ENCODE results near the gene MOGAT1. TPM values are rescaled to one million over a fixed set of nuclear protein-coding genes. Genes with fewer than 3 reads are reported as not detected.

The MOGAT1 gene
- total and polyA plus RNA-seq, 2 experiments from 2014 or later, result not detected

DNA sequence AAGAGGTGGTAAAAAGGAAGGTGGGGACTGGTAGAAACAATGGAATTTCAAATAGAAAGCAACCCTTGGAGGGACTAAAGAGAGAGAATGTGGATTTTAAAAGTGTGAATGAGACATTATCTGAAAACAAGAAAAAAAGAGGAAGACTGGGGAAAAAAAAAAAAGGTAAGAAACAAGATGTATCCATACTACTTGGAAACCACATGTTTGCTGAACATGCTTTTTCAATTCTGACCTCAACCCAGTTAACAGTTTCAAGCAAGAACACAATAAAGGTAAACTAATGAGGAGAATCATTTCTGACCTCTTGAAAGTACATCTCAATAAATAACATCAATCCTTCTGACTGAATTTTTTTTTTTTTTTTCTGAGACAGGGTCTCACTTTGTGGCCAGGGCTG is 18.2 kb upstream of the MOGAT1 start:
- Histone ChIP-seq H3K9me3 (ENCODE audit: low read depth) (no peaks in the 10 kb centered on the region), H3K79me2 (ENCODE audit: insufficient read depth) (peaks cover 79% of the 10 kb centered on the region), H3K4me3 (no peak overlapping the region), H3K27me3 (replicated peaks; ENCODE audit: insufficient read depth) (no peaks in the 10 kb centered on the region), H4K20me1 (ENCODE audit: insufficient read depth) (no peaks in the 10 kb centered on the region), H3K9me2 (ENCODE audit: insufficient read depth) (no peaks in the 10 kb centered on the region), H3K4me2 (ENCODE audit: unreplicated experiment) (peak overlapping the region; percentile 25), H3K9ac (no peak overlapping the region), H3K36me3 (ENCODE audit: low read depth) (no peaks in the 10 kb centered on the region), H3K4me1 (ENCODE audit: insufficient read depth) (peaks cover 25% of the 10 kb centered on the region), H3F3A (ENCODE audit: insufficient read depth) (peaks cover 35% of the 10 kb centered on the region), H2AFZ (no peak overlapping the region), H3K27ac (peak overlapping the region; percentile 61; the same call in 1 of the 2 replicates)
- no peak for DNase-seq
- in situ Hi-C loops (cut with MboI), result no loop called here
- TF ChIP-seq EZH2phosphoT487 (IDR thresholded peaks at IDR 0.05; ENCODE audit: insufficient read depth, low read depth) (no peak), EZH2 (IDR thresholded peaks at IDR 0.05; ENCODE audit: insufficient read depth, poor library complexity, severe bottlenecking) (no peak)

DNA sequence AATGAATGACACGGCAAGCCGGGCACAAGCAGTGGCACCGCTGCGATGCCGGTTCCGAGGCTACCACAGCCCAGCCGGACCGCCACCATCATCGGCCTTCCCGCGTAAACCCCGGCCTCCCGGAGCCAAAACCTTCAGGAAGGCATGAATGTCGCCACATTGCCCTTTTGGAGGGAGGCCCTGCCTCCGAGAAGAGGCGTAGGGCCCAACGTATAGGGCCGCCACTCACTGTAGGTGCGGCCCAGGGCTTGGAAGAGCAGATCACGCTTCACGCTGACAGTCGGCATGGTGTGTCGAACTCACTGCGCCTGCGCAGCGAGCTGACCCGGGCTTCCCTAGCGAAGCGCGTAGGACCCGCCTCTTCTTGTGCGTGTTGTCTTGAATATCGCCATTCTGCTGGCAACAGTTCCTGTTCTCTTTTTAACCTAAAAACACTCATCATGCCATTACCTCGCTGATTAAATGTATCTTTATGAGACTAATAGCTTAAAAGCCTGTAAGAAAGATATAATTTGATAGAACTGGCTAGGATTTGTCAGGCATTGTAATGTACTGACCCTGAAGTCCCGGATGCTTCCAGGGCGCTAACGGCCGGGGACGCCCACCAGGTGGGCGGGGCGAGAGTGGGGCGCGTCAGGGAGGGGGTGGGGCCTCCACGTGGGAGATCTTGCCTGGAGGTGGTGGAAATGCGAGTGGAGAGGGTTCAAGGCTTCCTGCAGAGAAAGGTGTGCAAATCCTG is 15.5 kb upstream of the MOGAT1 start, which contains the start of gene FARSB:
TSS of gene FARSB (minus strand) at position 306 of the 739 bp plus-strand sequence. CDS start at position 287, 19 bp downstream.
- WGBS, 2 experiments (ENCODE audit: low coverage in 1 of 2, low lambda C conversion rate in 2 of 2, missing lambda C conversion rate in 2 of 2), result 1 to 2% methylated on average over 42 to 45 of the region's 45 CpGs

DNA sequence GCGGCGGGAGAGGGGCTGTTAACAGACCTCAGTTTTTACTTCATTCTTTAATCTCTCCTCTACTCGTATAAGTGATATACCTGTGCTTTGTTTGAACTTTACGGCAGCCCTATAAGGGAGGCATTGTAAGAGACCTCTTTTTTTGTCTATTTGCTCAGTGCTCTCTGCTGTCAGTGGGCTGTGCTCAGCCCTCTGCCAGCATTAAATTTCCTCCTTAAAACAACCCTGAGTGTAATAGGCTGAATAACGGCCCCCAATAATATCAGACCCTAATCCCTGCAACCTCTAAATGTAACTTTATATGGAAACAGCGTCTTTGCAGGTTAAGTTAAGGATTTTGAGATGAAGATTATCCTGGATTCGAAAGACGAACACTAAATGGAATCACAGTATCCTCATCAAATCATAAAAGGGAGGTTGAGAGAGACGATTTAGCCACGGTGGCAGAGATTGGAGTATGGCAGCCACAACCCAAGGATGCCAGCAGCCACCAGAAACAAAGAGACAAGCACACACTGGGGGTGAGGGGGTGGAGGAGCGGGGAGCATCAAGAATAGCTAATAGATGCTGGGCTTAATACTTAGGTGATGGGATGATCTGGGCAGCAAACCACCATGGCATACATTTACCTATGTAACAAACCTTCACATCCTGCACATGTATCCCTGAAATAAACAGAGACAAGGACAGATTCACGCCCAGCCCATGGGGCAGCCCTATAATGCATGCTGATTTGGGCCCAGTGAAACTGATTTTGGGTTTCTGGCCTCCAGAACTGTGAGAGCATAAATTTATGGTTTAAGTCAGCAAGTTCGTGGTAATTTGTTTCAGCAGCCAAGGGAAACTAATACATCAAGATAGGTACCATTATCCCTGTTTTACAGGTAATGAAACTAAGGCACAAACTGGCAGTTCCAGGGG is 14.7 kb upstream of the MOGAT1 start:
- H3K4me3 ChIP-seq, result peak overlapping the region; percentile 96
- peaks cover 22% of the 10 kb centered on the region for H3F3A ChIP-seq (ENCODE audit: insufficient read depth)
- H3K27me3 ChIP-seq (replicated peaks; ENCODE audit: insufficient read depth), result no peaks in the 10 kb centered on the region
- H3K9me2 ChIP-seq (ENCODE audit: insufficient read depth), result no peaks in the 10 kb centered on the region
- peaks cover 18% of the 10 kb centered on the region for H3K4me1 ChIP-seq (ENCODE audit: insufficient read depth)
- H3K4me2 ChIP-seq (ENCODE audit: unreplicated experiment), result peak overlapping the region; percentile 95
- H2AFZ ChIP-seq, result peak overlapping the region; percentile 93
- peak; percentile 39 for DNase-seq
- H4K20me1 ChIP-seq (ENCODE audit: insufficient read depth), result no peaks in the 10 kb centered on the region
- WGBS, 2 experiments (ENCODE audit: low coverage in 1 of 2, low lambda C conversion rate in 2 of 2, missing lambda C conversion rate in 2 of 2), result 8 to 11% methylated on average over 11 to 13 of the region's 13 CpGs
- no peak for TF ChIP-seq EZH2phosphoT487 (IDR thresholded peaks at IDR 0.05; ENCODE audit: insufficient read depth, low read depth)
- TF ChIP-seq EZH2 (IDR thresholded peaks at IDR 0.05; ENCODE audit: insufficient read depth, poor library complexity, severe bottlenecking), result no peak
- H3K9me3 ChIP-seq (ENCODE audit: low read depth), result no peaks in the 10 kb centered on the region
- H3K79me2 ChIP-seq (ENCODE audit: insufficient read depth), result peaks cover 44% of the 10 kb centered on the region
- in situ Hi-C loops (cut with MboI), result no loop called here
- H3K36me3 ChIP-seq (ENCODE audit: low read depth), result no peaks in the 10 kb centered on the region
- H3K9ac ChIP-seq, result peak overlapping the region; percentile 98
- peak overlapping the region; percentile 98 for H3K27ac ChIP-seq

More for the DNA sequence above, 15.5 kb upstream of the MOGAT1 start, which contains the start of gene FARSB:
- no peak for TF ChIP-seq EZH2 (IDR thresholded peaks at IDR 0.05; ENCODE audit: insufficient read depth, poor library complexity, severe bottlenecking)
- TF ChIP-seq EZH2phosphoT487 (IDR thresholded peaks at IDR 0.05; ENCODE audit: insufficient read depth, low read depth), result no peak
- H3K27ac ChIP-seq, result peak within 1 kb of the TSS; percentile 98
- H3K79me2 ChIP-seq (ENCODE audit: insufficient read depth), result peaks cover 52% of the 10 kb centered on the region
- peak within 1 kb of the TSS; percentile 93 for H2AFZ ChIP-seq
- H3K4me1 ChIP-seq (ENCODE audit: insufficient read depth), result peaks cover 25% of the 10 kb centered on the region
- peak within 1 kb of the TSS; percentile 96 for H3K4me3 ChIP-seq
- in situ Hi-C loops (cut with MboI), result no loop called here
- peak within 1 kb of the TSS; percentile 98 for H3K9ac ChIP-seq
- no peaks in the 10 kb centered on the region for H3K9me2 ChIP-seq (ENCODE audit: insufficient read depth)
- no peaks in the 10 kb centered on the region for H3K36me3 ChIP-seq (ENCODE audit: low read depth)
- peak within 1 kb of the TSS; percentile 95 for H3K4me2 ChIP-seq (ENCODE audit: unreplicated experiment)
- no peaks in the 10 kb centered on the region for H4K20me1 ChIP-seq (ENCODE audit: insufficient read depth)
- no peaks in the 10 kb centered on the region for H3K9me3 ChIP-seq (ENCODE audit: low read depth)
- H3K27me3 ChIP-seq (replicated peaks; ENCODE audit: insufficient read depth), result no peaks in the 10 kb centered on the region
- DNase-seq, result peak; percentile 99
- H3F3A ChIP-seq (ENCODE audit: insufficient read depth), result peaks cover 30% of the 10 kb centered on the region

DNA sequence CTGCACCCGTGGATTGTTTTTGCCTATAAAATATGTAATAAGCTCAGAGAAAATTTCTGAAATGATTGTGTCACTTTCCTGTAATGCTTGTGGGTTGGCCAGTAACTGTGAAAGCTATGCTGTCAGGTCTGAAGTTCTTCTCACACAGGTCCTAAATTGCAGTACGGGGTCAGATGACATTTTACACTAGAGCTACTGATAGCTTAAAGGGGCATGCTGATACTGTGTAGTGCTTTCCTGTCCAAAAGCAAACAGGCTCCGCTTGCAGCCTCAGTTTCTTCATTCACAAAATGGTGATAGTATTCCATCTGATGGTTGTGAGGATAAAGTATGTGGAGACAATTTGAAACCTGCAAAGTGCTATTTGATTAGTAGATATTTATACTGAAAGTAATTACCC is 8.0 kb upstream of the MOGAT1 start:
- H3K4me1 ChIP-seq (ENCODE audit: insufficient read depth), result no peaks in the 10 kb centered on the region
- TF ChIP-seq EZH2 (IDR thresholded peaks at IDR 0.05; ENCODE audit: insufficient read depth, poor library complexity, severe bottlenecking), result no peak
- no peaks in the 10 kb centered on the region for H3K9me3 ChIP-seq (ENCODE audit: low read depth)
- no peaks in the 10 kb centered on the region for H3F3A ChIP-seq (ENCODE audit: insufficient read depth)
- in situ Hi-C loops (cut with MboI), result no loop called here
- no peaks in the 10 kb centered on the region for H3K36me3 ChIP-seq (ENCODE audit: low read depth)
- H2AFZ ChIP-seq, result no peak overlapping the region
- 69 to 71% methylated on average over 3 of the region's 3 CpGs for WGBS, 2 experiments (ENCODE audit: low coverage in 1 of 2, low lambda C conversion rate in 2 of 2, missing lambda C conversion rate in 2 of 2)
- DNase-seq, result no peak
- no peaks in the 10 kb centered on the region for H3K27me3 ChIP-seq (replicated peaks; ENCODE audit: insufficient read depth)
- H3K79me2 ChIP-seq (ENCODE audit: insufficient read depth), result no peaks in the 10 kb centered on the region
- H3K9ac ChIP-seq, result no peak overlapping the region
- H3K9me2 ChIP-seq (ENCODE audit: insufficient read depth), result no peaks in the 10 kb centered on the region
- no peaks in the 10 kb centered on the region for H4K20me1 ChIP-seq (ENCODE audit: insufficient read depth)
- no peak overlapping the region for H3K4me3 ChIP-seq
- no peak overlapping the region for H3K4me2 ChIP-seq (ENCODE audit: unreplicated experiment)
- no peak overlapping the region for H3K27ac ChIP-seq
